Stimulated activated CD4-positive, alpha-beta T cell treated with anti-CD3 and anti-CD28 coated beads, TNF-alpha, amount 100 ng/mL, for 24 hours (primary cell): ENCODE data around the gene SDF4.

Experiments
- DNase-seq, 3 experiments: peaks; one replicate each; pipeline ENCODE4 v3.0.0-alpha.2; 2020; ENCODE audit warnings: low read depth in 3 of 3

The SDF4 gene, protein sequence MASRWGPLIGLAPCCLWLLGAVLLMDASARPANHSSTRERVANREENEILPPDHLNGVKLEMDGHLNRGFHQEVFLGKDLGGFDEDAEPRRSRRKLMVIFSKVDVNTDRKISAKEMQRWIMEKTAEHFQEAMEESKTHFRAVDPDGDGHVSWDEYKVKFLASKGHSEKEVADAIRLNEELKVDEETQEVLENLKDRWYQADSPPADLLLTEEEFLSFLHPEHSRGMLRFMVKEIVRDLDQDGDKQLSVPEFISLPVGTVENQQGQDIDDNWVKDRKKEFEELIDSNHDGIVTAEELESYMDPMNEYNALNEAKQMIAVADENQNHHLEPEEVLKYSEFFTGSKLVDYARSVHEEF

DNA sequence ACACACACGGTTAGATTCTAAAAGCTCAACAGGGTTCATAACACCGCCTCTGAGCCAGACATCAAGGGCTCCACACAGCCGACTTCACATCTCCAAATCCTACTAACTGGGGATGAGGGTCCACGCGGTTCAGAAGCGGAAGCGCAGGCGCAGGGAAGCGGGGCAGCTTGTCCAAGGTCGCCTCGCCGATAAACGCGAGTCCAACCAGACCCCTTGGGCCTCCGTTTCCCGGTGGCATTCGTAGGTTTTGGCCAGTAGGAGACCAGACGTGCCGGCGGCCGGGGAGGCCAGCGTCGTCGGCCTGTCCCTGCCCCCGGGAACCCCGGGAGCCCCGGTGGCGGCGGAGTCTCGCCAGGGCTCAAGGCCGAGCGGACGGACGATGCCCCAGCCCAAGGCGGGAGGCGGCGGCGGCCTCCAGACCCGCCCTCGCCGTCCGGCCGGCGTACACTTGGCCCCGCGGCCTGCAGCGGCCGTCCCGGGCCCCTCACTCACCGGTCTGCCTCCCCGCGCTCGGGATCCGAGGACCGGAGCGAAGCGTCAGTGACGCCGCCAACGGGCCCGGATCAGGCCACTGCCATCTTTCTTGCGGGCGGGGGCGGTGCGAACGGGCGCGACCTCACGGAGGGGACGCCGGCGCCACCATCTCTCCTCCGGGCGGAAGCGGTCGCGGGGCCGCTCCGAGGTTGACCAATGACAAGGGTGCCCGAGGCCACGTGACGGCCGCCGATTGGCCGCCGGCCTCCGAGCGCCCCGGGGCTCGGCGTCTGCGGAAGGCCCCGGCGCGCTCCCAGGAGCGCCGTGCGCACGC is at the start of gene SDF4:
TSS of gene SDF4 (minus strand) at position 602 of the 808 bp plus-strand sequence. CDS start 3,229 bp downstream, outside the sequence.
- DNase-seq = peak; percentile 91 to 95 (median 92)

DNA sequence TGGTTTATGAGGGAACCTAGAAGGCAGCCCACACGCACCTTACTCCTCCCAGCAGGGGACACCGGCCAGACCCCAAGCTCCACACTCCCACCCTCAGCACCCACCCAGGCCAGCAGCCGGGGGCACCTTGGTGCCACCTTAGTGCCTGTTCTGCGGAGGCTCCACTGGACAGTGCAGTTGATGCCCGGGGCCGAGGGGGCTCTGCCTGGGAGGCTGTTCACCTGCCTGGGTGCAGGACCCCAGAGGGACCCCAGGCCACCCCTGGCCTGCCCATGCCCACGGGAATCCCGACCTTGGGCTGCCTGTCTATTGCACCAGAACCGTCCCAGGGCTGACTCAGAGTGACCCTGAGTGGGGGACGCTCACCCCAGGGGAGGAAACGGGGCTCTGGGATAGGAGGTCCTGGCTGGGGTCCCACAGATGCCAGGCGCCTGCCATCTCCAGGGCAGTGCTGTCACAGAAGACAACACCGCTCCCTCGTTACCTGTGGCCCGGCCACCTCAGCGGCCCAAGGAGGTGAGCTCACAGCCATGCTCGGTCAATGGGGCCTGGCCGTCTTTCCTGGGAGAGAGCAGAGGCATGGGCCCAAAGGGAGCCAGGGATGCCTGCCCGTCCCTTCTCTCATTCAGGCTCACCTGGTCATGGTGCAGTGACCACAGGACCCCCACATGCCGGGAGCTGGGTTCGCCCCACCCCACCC is 49.1 kb upstream of the SDF4 start:
- no peak for DNase-seq

DNA sequence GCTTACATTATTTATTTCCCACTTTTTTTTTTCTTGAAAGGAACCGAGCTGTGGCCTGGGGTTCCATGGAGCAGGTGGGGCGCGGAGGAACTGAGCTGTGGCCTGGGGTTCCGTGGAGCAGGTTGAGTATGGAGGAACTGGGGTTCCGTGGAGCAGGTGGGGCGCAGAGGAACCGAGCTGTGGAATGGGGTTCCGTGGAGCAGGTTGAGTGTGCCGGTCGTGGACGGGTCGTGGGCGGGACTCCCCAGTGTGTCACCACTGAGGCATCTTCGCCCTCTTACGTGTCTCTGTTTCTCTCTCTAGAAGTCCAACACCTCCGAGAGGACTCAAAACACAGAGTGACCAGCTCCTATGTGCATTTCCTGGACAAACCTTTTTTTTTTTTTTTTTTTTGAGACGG is 47.2 kb upstream of the SDF4 start:
- DNase-seq = no peak

DNA sequence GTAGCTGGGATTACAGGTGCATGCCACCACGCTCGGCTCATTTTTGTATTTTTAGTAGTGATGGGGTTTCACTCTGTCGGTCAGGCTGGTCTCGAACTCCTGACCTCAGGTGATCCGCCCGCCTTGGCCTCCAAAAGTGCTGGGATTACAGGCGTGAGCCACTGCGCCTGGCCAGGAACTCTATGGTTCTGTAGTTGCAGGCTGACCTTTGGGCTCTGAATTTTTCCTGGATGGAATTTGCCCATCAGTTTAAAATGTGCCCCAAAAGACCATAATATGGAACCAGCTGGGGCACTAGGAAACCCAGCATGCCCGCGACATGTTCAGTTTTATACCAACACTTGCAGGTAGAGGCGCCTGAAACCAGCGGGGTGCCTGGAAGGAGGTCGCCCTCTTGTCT is 46.8 kb upstream of the SDF4 start:
- DNase-seq = no peak

DNA sequence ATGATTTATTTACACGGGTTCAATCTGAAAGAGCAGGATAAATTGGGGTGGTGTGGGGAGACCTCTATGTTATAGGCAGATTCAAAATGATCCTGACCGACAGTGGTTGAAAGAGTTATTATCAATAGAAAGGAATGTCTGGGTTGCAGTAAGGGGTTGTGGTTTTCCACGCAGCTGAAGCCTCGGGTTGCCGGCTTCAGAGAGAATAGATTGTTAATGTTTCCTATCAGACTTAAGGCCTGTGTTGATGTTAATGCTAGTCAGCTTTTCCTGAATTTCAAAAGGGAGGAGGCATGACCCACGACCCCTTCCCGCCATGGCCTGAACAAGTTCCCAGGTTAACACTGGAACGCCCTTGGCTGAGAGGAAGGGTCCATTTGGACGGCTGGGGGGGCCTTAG is 44.0 kb upstream of the SDF4 start:
- DNase-seq = no peak

DNA sequence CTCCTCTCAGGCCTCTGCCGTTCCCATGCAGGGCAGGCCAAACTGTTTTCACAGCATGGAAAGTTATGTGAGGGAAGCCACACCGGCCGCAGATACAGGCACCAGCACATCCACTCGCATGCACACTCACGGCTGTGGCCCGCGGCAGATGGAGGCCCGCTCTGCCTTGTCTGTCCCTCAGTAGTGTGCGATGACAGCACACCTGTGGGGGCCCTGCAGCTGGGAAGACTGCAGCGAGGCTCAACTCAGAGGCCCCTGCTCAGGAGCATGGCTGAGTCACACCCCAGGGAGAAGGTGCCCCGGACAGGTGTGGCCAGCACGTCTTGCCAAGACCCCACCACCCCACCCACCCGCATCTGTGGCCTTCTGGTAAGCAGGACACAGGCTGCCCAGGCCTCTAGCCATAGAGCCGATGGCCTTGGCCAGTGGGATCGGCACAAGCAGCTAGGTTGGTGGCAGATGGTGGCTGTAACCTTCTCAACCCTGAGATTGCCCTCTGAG is 43.2 kb upstream of the SDF4 start:
- no peak for DNase-seq

DNA sequence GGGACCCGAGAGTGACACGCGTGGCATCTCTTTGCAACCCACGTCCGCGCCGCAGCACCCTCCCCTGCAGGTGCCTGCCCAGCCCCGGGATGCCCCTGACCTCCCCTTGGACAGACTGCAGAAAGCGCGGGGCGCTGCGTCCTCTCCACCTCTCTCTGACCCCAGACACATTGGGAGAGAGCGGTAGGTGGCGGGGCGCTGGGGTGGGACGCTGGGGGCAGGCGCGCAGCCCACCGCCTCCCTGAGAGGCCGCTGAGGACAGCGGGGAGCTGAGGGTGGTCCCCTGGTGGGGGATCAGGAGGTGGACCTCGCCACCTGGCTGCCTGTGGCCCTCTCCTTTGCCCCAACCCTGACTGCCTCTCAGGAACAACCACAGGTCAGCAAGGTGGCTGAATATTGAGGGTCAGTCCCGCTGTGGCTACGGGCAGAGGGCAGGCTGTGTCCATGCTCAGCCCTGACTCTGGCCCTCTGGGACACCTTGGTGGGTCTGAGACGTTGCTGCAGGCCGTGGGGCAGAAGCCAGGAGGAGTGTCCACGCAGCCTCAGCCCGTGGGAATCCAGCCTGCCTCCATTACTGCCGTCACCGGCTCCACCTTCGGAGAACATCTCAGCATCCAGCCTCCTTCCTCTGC is 42.6 kb upstream of the SDF4 start:
- DNase-seq = no peak

DNA sequence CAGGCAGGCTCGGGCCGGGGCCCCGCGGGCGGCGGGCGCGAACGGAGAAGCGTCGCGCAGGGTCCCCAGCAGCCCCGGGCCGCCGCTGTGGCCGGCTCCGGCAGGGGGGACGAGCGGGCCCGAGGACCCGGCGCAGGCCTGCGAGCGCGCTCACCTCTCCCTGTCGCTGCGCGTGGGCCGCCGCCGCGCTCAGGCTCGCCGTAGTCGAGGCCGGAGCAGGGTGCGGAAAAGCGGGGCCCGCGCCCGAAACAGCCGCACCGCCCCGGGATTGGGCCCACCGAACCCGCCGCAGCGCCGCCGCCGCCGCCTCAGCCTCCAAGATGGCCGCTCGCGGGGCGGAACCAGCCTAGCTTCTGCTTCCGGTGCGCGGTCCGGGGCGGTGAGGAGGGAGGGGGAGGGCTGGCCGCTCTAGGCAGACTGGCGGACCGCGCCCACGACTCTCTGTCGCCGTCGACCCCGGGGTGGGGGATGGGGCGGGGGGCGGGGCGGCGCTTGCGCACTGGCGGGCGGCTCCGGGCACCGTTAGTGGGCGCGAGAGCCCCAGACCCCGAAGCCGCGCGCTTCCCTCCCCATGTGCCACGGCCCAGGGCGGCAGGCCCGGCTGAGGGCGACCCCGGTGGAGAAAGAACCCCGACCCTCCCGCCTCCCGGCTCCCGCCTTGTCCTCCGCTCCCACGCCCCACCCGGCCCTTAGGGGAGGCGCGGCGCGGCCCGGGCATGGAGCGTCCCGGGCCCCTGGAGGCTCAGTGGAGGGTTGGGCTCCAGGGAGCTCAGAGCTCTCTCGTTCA is 41.9 kb upstream of the SDF4 start, which contains the start of gene UBE2J2:
TSS of gene UBE2J2 (minus strand) at position 343 of the 787 bp plus-strand sequence. CDS start 5,862 bp downstream, outside the sequence.
- DNase-seq = peak; percentile 89 to 95 (median 92)

DNA sequence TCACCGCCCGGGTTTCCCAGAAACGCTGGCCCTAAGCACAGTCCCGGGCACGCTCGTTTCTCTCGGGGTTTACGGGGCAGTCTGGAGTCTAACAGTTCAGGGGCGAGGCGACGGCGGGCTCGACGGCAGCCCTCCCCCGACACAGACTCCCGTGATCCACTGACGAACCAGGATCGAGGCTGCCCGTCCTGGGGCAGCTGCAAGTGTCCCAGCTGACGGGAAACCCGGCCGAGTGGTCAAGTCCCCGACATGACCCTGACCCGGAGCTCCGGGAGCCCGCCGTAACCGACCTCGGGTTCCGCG is 41.4 kb upstream of the SDF4 start:
- no peak for DNase-seq

DNA sequence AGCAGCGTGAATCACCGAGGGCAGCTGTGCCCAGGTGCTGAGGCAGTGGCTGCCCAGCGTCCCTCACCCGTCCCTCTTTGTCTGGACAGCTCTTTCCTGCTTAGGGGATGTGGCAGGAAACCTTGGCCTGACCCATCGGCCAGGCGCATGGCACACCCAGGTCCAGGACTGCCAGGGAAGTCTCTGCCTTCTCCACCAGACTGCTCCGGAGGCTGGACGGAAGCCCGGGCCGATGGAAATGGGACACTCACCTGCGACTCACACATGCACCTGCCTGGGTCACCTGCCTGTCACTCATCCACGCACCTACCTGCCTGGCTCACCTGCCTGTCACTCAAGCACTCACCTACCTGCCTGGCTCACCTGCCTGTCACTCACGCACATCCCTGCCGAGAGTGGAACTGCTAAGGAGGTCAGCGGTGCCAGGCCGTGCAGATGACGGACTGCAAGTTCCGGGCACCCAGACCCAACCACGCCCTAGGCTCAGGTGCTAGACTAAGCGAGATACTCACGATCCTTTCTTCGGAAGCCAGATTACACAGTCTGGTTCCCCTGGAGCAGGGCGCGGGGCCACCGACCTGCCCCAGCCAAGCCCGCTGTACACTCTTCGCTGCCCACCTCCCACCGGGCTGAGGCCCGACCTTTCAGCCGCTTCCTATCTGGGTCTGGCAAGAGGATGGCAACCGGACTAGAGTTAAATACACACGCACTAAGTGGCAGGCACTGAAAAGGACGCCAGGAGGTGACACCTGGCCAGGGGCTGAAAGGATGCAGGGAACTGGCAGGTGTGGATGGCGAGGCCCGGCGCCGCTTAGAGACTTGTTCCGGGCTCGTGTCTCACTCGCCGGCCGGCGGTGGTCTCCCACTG is 40.8 kb upstream of the SDF4 start:
- no peak for DNase-seq

DNA sequence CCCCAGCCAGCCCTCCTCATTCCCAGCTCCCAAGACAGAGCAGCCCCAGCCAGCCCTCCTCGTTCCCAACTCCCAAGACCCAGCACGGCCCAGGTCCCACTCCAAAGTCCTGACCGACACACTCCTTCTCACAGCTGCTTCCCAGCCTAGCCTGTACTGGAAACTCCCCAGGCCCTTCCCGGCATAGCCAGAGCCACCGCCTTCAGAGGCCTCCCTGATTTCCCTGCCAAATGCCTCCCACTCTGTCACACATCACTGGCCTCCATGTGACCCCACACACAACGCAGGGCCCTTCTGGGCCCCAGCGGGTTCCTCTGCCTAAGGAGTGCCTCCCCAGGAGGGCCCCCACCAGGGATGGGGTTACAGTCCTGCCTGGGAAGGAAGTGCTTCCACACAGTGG is 39.0 kb upstream of the SDF4 start:
- no peak for DNase-seq

DNA sequence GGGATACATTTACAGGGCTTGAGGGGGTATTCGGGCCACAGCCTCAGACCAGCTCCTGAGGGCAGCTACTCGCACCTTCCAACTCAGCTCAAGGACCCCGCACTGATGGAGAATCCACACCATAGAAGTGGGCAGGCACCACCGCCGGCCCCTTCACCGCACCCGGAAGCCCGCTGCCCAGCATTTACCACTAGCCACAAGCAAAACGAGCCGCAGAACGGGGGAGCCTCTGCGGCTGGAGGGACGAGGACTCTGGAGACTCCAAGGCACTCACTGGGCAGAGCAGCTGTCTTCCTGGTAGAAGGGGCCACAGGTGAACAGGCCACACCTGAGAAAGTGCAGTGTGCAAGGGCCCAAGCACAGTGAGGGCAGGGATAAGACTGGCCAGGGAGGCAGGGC is 36.5 kb upstream of the SDF4 start:
- DNase-seq = no peak

DNA sequence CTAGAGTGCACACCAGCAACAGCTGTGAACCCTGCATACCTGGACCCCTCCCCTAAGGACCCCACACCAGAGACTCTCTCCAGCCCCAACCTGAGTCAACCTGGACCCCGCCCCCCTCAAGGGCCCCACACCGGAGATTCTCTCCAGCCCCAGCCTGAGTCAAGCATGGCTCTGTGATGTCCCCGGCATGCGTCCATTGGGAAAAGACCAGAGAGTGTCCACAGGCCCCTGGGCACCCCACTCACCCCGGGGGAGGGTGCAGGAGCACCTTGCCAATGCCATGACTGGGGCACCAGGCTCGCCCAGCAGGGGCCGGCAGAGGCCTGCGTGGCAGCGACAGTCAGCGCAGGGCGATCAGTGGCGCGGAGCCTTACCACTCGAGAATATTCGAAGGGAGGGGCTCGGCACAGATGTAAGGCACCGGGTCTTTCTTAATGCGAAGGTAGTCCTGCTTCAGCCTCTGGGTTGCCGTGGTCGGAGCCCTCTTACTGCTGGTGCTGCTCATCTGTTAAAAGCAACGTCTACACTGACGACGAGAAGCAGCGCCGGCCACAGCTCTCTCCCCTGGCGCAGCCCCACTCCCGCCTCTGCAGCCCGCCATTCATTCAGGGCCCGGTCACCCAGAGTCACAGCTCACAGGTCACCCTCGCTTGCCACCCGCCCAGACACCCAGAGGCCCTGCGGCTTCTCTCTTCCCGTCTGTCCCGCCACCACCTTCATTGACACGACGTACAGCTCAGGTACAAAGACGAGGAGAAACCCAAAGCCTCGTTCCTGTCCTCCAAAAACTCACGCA is 35.9 kb upstream of the SDF4 start:
- DNase-seq = no peak

DNA sequence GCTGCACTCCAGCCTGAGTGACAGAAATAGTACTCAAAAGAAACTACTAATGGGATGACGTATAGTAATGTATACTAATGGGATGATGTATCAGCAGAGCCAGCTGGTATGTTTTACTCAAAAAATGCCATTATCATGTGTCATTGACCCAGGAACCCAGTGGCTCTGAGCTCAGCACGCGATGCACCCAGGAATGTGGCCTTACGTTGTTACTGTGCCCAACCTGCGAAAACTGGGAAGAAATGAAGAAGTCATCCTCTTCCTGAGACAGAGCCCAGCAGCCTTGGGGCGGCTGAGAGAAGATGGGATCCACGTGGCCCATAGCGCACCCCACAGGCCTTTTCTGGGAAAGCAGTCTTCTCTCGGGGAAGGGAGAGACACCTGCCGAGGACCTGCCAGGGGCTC is 33.1 kb upstream of the SDF4 start:
- no peak for DNase-seq

DNA sequence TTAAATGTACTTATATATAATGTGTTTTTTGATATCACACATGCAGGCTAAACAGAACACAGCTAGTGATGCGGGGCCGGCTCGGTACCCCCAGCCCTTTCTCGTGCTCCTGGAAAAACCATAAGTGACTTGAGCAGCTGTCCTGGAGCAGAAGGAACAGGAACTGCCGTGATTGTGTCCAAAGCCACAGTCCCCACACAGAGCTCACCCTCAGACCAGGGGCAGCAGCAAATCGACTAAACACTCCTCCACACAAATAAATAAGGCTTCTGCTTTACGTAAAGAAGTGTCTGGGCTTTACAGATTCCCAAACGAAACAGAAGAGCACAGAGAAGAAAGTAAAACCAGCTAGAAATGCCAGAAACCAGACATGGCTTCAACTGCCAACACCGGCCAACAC is 32.2 kb upstream of the SDF4 start:
- DNase-seq = no peak

DNA sequence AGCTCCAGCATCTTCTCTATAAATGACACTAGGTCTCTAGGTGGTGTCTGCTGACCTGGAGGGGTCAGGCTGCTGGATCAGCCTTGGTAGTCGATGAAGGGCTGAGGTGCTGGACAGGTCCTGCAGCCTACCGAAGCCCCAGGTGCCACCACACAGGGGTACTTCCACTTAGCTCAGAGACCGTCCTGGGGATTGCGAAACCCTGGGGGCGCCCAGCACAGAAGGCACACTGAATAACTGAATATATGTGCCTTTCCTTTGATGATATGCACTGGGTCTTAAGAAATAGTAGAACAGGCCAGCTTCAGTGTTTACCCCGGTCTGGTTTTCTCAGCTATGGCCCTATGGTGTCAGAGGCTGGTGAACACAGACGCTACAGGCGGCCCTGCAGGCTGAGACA is 31.0 kb upstream of the SDF4 start:
- no peak for DNase-seq

DNA sequence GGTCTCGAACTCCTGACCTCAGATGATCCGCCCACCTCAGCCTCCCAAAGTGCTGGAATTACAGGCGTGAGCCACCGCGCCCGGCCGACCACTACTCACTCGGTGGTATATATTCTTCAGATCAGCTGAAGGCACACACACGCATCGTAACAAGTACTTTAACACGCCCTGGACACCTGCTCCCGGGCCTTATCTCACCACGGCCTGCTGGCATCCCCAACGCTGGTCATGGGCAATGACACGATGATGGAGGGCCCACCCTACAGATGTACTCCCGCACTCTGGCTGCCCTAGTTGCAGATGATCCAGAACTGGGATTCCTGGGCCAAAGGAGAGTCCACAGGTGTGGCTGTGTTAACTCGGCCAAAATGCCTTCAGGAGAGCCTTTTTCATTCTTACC is 30.3 kb upstream of the SDF4 start:
- DNase-seq = no peak

DNA sequence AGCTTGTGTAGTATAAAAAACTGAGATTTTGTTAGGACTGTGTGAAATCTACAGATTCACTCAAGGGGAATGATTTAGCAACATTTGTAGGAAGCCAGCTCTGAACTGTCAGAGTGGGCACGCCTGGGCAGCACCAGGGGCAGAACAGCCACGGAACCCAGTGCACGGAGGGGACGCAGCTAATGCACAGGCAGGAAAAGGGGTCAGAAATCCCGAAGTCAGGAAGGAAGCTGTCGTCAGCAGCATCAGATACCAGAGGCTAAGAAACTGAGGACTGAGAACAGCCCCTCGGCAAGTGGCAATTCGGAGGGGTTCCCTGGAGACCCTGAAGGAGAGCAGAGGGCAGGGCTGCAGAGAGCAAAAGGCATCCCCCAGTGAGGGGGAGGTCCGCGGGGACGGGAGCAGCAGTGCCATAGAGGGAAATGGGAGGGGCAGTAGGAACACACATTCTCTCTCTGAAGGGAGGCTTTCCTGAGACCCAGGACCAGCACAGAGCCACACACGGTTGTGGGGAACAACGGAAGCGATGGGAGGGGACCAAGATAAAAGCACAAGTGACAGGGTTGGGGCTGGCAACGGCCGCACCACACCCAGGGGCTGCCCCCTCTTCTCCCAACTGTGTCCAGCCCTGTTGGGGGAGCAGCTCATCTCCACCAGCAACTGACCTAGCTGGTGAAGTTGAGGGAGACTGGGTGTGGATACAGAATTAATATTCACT is 29.2 kb upstream of the SDF4 start:
- DNase-seq = no peak
